ENCODE measurements around the gene ARHGAP10.

The ARHGAP10 gene

GRCh38 chr4:147916351-147916750 is 184.5 kb downstream of the ARHGAP10 start:
- DNase-seq = no peak

GRCh38 chr4:147923381-147923780 is 191.5 kb downstream of the ARHGAP10 start:
- DNase-seq = no peak

GRCh38 chr4:147923854-147924253 is 192.0 kb downstream of the ARHGAP10 start:
- DNase-seq = no peak

GRCh38 chr4:147924604-147925412 is 192.9 kb downstream of the ARHGAP10 start:
- DNase-seq = peak; percentile 54

GRCh38 chr4:147927377-147928137 is 195.7 kb downstream of the ARHGAP10 start:
- DNase-seq = no peak

GRCh38 chr4:147928400-147928799 is 196.5 kb downstream of the ARHGAP10 start:
- DNase-seq = no peak

- DNase-seq = no peak
These were observed 197.9 kb downstream of the ARHGAP10 start for GRCh38 chr4:147929746-147930145.

GRCh38 chr4:147933316-147933715 is 201.4 kb downstream of the ARHGAP10 start:
- DNase-seq = no peak

GRCh38 chr4:147933779-147934178 is 201.9 kb downstream of the ARHGAP10 start:
- DNase-seq = no peak

GRCh38 chr4:147938496-147938895 is 206.6 kb downstream of the ARHGAP10 start:
- DNase-seq = no peak

GRCh38 chr4:147940171-147940570 is 208.3 kb downstream of the ARHGAP10 start:
- DNase-seq = no peak

- no peak for DNase-seq
These were observed 209.5 kb downstream of the ARHGAP10 start for GRCh38 chr4:147941373-147941772.

GRCh38 chr4:147942729-147943128 is 210.8 kb downstream of the ARHGAP10 start:
- no peak for DNase-seq

- DNase-seq = no peak
These were observed 211.3 kb downstream of the ARHGAP10 start for GRCh38 chr4:147943159-147943638.

- no peak for DNase-seq
These were observed 212.4 kb downstream of the ARHGAP10 start for GRCh38 chr4:147944249-147944648.

- no peak for DNase-seq
These were observed 212.9 kb downstream of the ARHGAP10 start for GRCh38 chr4:147944670-147945260.

- no peak for DNase-seq
These were observed 216.4 kb downstream of the ARHGAP10 start for GRCh38 chr4:147948336-147948735.

GRCh38 chr4:147950261-147950660 is 218.4 kb downstream of the ARHGAP10 start:
- no peak for DNase-seq

GRCh38 chr4:147950841-147951240 is 219.0 kb downstream of the ARHGAP10 start:
- no peak for DNase-seq

- DNase-seq = no peak
These were observed 223.0 kb downstream of the ARHGAP10 start for GRCh38 chr4:147954850-147955249.

- no peak for DNase-seq
These were observed 224.1 kb downstream of the ARHGAP10 start for GRCh38 chr4:147955827-147956558.

GRCh38 chr4:147957446-147957845 is 225.6 kb downstream of the ARHGAP10 start:
- DNase-seq = no peak

GRCh38 chr4:147958057-147958456 is 226.2 kb downstream of the ARHGAP10 start:
- DNase-seq = no peak

Data from retina (tissue), 1 donor.